ENCODE results near the gene WDFY4. TPM values are rescaled to one million over a fixed set of nuclear protein-coding genes. Genes with fewer than 3 reads are reported as not detected.

The WDFY4 gene
- total RNA-seq, 1 experiment from 2014 or later: not detected

- TF ChIP-seq CTCF (conservative IDR thresholded peaks at IDR 0.05): no peak
- H3K4me1 Mint-ChIP-seq: peaks cover 11 to 14% of the 10 kb centered on the region in 2 experiments
Observed at GRCh38 chr10:48776005-48776522, 91.4 kb downstream of the WDFY4 start.

More at GRCh38 chr10:48776005-48776522, 91.4 kb downstream of the WDFY4 start:
- Histone ChIP-seq H4K5ac (ENCODE audit: insufficient read length, low read depth, low read length) (no peak overlapping the region), H2BK120ac (ENCODE audit: low read depth, low read length, poor library complexity, severe bottlenecking) (no peak overlapping the region), H3K23me2 (ENCODE audit: insufficient read length, low read depth, low read length, poor library complexity, severe bottlenecking) (no peaks in the 10 kb centered on the region), H3K79me1 (ENCODE audit: insufficient read depth, low read depth, low read length, poor library complexity, severe bottlenecking) (no peaks in the 10 kb centered on the region), H3K27me3 (ENCODE audit: insufficient read depth, low read length) (no peaks in the 10 kb centered on the region), H3T11ph (ENCODE audit: low read length) (no peak overlapping the region), H2BK12ac (ENCODE audit: insufficient read length, low read depth, low read length) (no peak overlapping the region), H2BK20ac (ENCODE audit: low read depth, low read length, poor library complexity, severe bottlenecking) (no peak overlapping the region), H3K27ac (ENCODE audit: insufficient read length, low read depth, low read length) (no peak overlapping the region), H3K14ac (ENCODE audit: insufficient read depth, low read length) (no peak overlapping the region), H3K56ac (ENCODE audit: insufficient read length, low read depth, low read length) (no peak overlapping the region), H3K79me2 (ENCODE audit: insufficient read depth, low read length) (no peaks in the 10 kb centered on the region), H4K8ac (replicated peaks; ENCODE audit: insufficient read length, low read depth, low read length) (no peak overlapping the region), H3K9me3 (ENCODE audit: control insufficient read depth, low read depth, low read length) (no peaks in the 10 kb centered on the region), H2BK15ac (ENCODE audit: low read depth, low read length) (no peak overlapping the region), H4K91ac (ENCODE audit: insufficient read length, low read depth, low read length) (no peak overlapping the region), H3K4ac (ENCODE audit: low read depth, low read length) (no peak overlapping the region), H2AFZ (ENCODE audit: low read length) (no peak overlapping the region), H2AK5ac (ENCODE audit: insufficient read length, low read length) (no peak overlapping the region), H2BK5ac (ENCODE audit: insufficient read length, low read length) (no peak overlapping the region), H3K23ac (ENCODE audit: insufficient read length, low read depth, low read length) (no peak overlapping the region), H3K4me2 (ENCODE audit: insufficient read depth, insufficient read length, low read length) (no peak overlapping the region), H4K20me1 (ENCODE audit: control insufficient read depth, insufficient read depth, insufficient read length) (peaks cover 2% of the 10 kb centered on the region), H3K9ac (ENCODE audit: extremely low read depth, insufficient read length, low read length) (no peak overlapping the region), H3K18ac (ENCODE audit: insufficient read length, low read depth, low read length) (no peak overlapping the region), H3K4me1 (ENCODE audit: insufficient read depth, low read length) (no peaks in the 10 kb centered on the region)
- Mint-ChIP-seq H3K27ac (peak overlapping the region in 1 of 3 experiments; percentile 82; a peak in 2 of 7 replicates), H3K36me3 (ENCODE audit: insufficient read depth in 1 of 3, low read depth in 3 of 3) (no peaks in the 10 kb centered on the region; a peak in 1 of 7 replicates), H3K9me3 (no peaks in the 10 kb centered on the region; a peak in 1 of 5 replicates), H3K4me3 (no peak overlapping the region), H3K27me3 (ENCODE audit: low read depth) (no peaks in the 10 kb centered on the region; the same call in 1 of the 2 replicates)
- DNase-seq: no peak
- WGBS (ENCODE audit: extremely low coverage, insufficient read length, low lambda C conversion rate): no CpG with 5 or more reads among the region's 5 CpGs

Data from H9 (cell line).